ENCODE results near the gene CD82.

GRCh38 chr11:44615913-44616791, 50.7 kb downstream of the CD82 start:
- no peak for TF ChIP-seq CTCF (conservative IDR thresholded peaks at IDR 0.05)
- TF ChIP-seq EZH2 (IDR thresholded peaks at IDR 0.05; ENCODE audit: low read depth), result no peak
